HepG2 (cell line): ENCODE measurements around the gene IGF2. TPM values are rescaled to one million over a fixed set of nuclear protein-coding genes. Genes with fewer than 3 reads are reported as not detected.

Source experiments
- ATAC-seq: fragments of 200-7000 bp; cut with Tn5 transposase; 3 replicates; pipeline ENCODE4 v1.9.1; 2020; ENCODE audit warnings: mild to moderate bottlenecking, moderate library complexity
- BruUV-seq: library from RNA; stranded (reverse); fragments of 400-500 nt; replicated peaks from 2 replicates; lab custom pipeline; 2021; lab: Mats Ljungman, UMichigan
- CTCF ChIA-PET: fragments of 300-600 bp; formaldehyde crosslinking; extraction: SDS; loops from one replicate; lab custom pipeline; 2021; ENCODE audit warnings: low total read pairs, inconsistent platforms, low intra/inter-chr PET ratio; lab: Yijun Ruan, JAX
- POLR2A ChIA-PET: fragments of 350-600 bp; sonication (Branson Sonifier 250); formaldehyde crosslinking; loops from one replicate; lab custom pipeline; 2020; ENCODE audit warnings: antibody characterized with exemption, inconsistent platforms; lab: Yijun Ruan, JAX
- DNase-seq: peaks from one replicate; pipeline ENCODE4 v3.0.0-alpha.2; 2015; ENCODE audit warnings: low spot score
- FAIRE-seq: peaks from 3 replicates; lab custom pipeline; 2011; peaks lifted over from hg19 to GRCh38; lab: Jason Lieb, UNC
- H2AFZ ChIP-seq: one replicate; pipeline ENCODE4 v1.6.1; 2011; ENCODE audit warnings: low read length, inconsistent platforms
- H3K27ac ChIP-seq: fragments of 300-600 bp; 3 replicates; pipeline ENCODE4 v1.8.0; 2011; ENCODE audit warnings: mixed run types, mild to moderate bottlenecking, mixed read lengths, low read length, inconsistent platforms; ENCODE audit not compliant: insufficient read depth; ENCODE audit errors: extremely low read length
- H3K27me3 ChIP-seq, 2 experiments: fragments of 200-600 bp in 1 of 2; 2 replicates in 1 of 2; 3 replicates in 1 of 2; pipeline versions ENCODE4 v1.6.0 to v1.8.0; 2011; ENCODE audit warnings: low read length in 2 of 2, mild to moderate bottlenecking in 2 of 2, moderate library complexity in 2 of 2, inconsistent platforms in 1 of 2; ENCODE audit not compliant: insufficient read depth in 2 of 2, control insufficient read depth in 1 of 2
- H3K36me3 ChIP-seq, 2 experiments: fragments of 200-600 bp in 1 of 2; replicated peaks in 1 of 2; 2 replicates in 1 of 2; 3 replicates in 1 of 2; pipeline versions ENCODE4 v1.5.1 to v1.8.0; 2011; ENCODE audit warnings: low read length in 2 of 2, inconsistent platforms in 1 of 2; ENCODE audit not compliant: insufficient read depth in 2 of 2, control insufficient read depth in 1 of 2
- H3K4me1 ChIP-seq: 2 replicates; pipeline ENCODE4 v1.5.1; 2012; ENCODE audit warnings: low read length, inconsistent platforms; ENCODE audit not compliant: insufficient read depth
- H3K4me2 ChIP-seq: 2 replicates; pipeline ENCODE4 v1.6.0; 2011; ENCODE audit warnings: low read depth, low read length, inconsistent platforms
- H3K4me3 ChIP-seq, 3 experiments: fragments of 200-600 bp in 1 of 3; sonication (generic), shearing (Covaris generic) in 1 of 3; replicated peaks in 1 of 3; 2 replicates each; pipeline ENCODE4 v1.5.1; 2011 to 2016; ENCODE audit warnings: low read length in 3 of 3, inconsistent platforms in 2 of 3, low read depth in 2 of 3, mild to moderate bottlenecking in 2 of 3, control low read depth in 1 of 3, mixed read lengths in 1 of 3; ENCODE audit not compliant: insufficient read depth in 1 of 3
- H3K79me2 ChIP-seq: one replicate; pipeline ENCODE4 v1.6.1; 2011; ENCODE audit warnings: low read length, inconsistent platforms; ENCODE audit not compliant: insufficient read depth
- H3K9ac ChIP-seq: 2 replicates; pipeline ENCODE4 v1.6.0; 2011; ENCODE audit warnings: mild to moderate bottlenecking, low read depth, low read length, inconsistent platforms; ENCODE audit not compliant: insufficient read depth
- H3K9me3 ChIP-seq: 2 replicates; pipeline ENCODE4 v1.5.1; 2012; ENCODE audit warnings: mild to moderate bottlenecking, low read length
- H4K20me1 ChIP-seq: 2 replicates; pipeline ENCODE4 v1.6.0; 2011; ENCODE audit warnings: inconsistent platforms, mild to moderate bottlenecking, low read length, moderate library complexity; ENCODE audit not compliant: insufficient read depth
- CENPT ChIP-seq: sonication (generic); formaldehyde crosslinking; IDR thresholded peaks from 2 replicates; pipeline ENCODE4 v1.8.0; 2022; ENCODE audit warnings: low read depth, mild to moderate bottlenecking, moderate library complexity, missing genetic modification reagents
- ESRRA ChIP-seq: sonication (generic); formaldehyde crosslinking; IDR thresholded peaks from 2 replicates; pipeline ENCODE4 v1.5.1; 2020; ENCODE audit warnings: mild to moderate bottlenecking, low read depth, missing genetic modification reagents
- NBN ChIP-seq: fragments of 450-650 bp; conservative IDR thresholded peaks from 2 replicates; pipeline ENCODE4 v1.6.1; 2017
- PBX3 ChIP-seq: sonication (generic); formaldehyde crosslinking; IDR thresholded peaks from 2 replicates; pipeline ENCODE4 v1.8.1; 2023; ENCODE audit warnings: missing genetic modification reagents, inconsistent platforms, borderline replicate concordance
- PHF20 ChIP-seq: sonication (generic); formaldehyde crosslinking; IDR thresholded peaks from 2 replicates; pipeline ENCODE4 v1.5.0; 2020; ENCODE audit warnings: mild to moderate bottlenecking, missing genetic modification reagents
- PLRG1 ChIP-seq: fragments of 450-650 bp; conservative IDR thresholded peaks from 2 replicates; pipeline ENCODE4 v1.6.1; 2016
- POGK ChIP-seq: sonication (generic); formaldehyde crosslinking; conservative IDR thresholded peaks from 2 replicates; pipeline ENCODE4 v1.8.0; 2022; ENCODE audit warnings: mild to moderate bottlenecking, moderate library complexity, missing genetic modification reagents
- RAD51 ChIP-seq: fragments of 450-650 bp; IDR thresholded peaks from 2 replicates; pipeline ENCODE4 v1.6.1; 2016; ENCODE audit warnings: borderline replicate concordance
- RNF219 ChIP-seq: sonication (generic); formaldehyde crosslinking; IDR thresholded peaks from 2 replicates; pipeline ENCODE4 v1.5.0; 2020; ENCODE audit warnings: mild to moderate bottlenecking, missing genetic modification reagents
- SATB2 ChIP-seq: sonication (generic); formaldehyde crosslinking; IDR thresholded peaks from 2 replicates; pipeline ENCODE4 v1.5.0; 2020; ENCODE audit warnings: missing genetic modification reagents
- SNRNP70 ChIP-seq: fragments of 200-400 bp; formaldehyde crosslinking; IDR thresholded peaks from 2 replicates; pipeline ENCODE4 v1.6.1; 2017; ENCODE audit warnings: mild to moderate bottlenecking, low read depth, low read length, moderate library complexity
- ZNF12 ChIP-seq: sonication (generic); formaldehyde crosslinking; IDR thresholded peaks from 2 replicates; pipeline ENCODE4 v1.5.0; 2020; ENCODE audit warnings: missing genetic modification reagents
- ZNF317 ChIP-seq: sonication (generic); formaldehyde crosslinking; IDR thresholded peaks from 2 replicates; pipeline ENCODE4 v1.5.0; 2020; ENCODE audit warnings: mild to moderate bottlenecking, missing genetic modification reagents
- ZNF354B ChIP-seq: sonication (generic); formaldehyde crosslinking; IDR thresholded peaks from 2 replicates; pipeline ENCODE4 v1.8.0; 2022; ENCODE audit warnings: mild to moderate bottlenecking, missing genetic modification reagents
- ZNF556 ChIP-seq: sonication (generic); formaldehyde crosslinking; IDR thresholded peaks from 2 replicates; pipeline ENCODE4 v1.4.0; 2020; ENCODE audit warnings: mild to moderate bottlenecking, missing genetic modification reagents, borderline replicate concordance
- ZNF614 ChIP-seq: IDR thresholded peaks from 2 replicates; pipeline ENCODE4 v1.6.1; 2018; ENCODE audit warnings: missing biosample characterization, missing genetic modification reagents, inconsistent platforms, borderline replicate concordance
- ZNF709 ChIP-seq: sonication (generic); formaldehyde crosslinking; IDR thresholded peaks from 2 replicates; pipeline ENCODE4 v1.5.0; 2020; ENCODE audit warnings: mild to moderate bottlenecking, missing genetic modification reagents
- ZNF740 ChIP-seq: sonication (generic); formaldehyde crosslinking; IDR thresholded peaks from 2 replicates; pipeline ENCODE4 v1.4.0; 2020; ENCODE audit warnings: missing genetic modification reagents
- ZNF75D ChIP-seq: sonication (generic); formaldehyde crosslinking; IDR thresholded peaks from 2 replicates; pipeline ENCODE4 v1.8.1; 2023; ENCODE audit warnings: missing genetic modification reagents, mild to moderate bottlenecking, borderline replicate concordance
- ZNF776 ChIP-seq: sonication (generic); formaldehyde crosslinking; IDR thresholded peaks from 2 replicates; pipeline ENCODE4 v1.4.0; 2020; ENCODE audit warnings: mild to moderate bottlenecking, missing genetic modification reagents
- ZNF878 ChIP-seq: sonication (generic); formaldehyde crosslinking; IDR thresholded peaks from 2 replicates; pipeline ENCODE4 v1.8.1; 2023; ENCODE audit warnings: mild to moderate bottlenecking, missing genetic modification reagents, moderate library complexity
- WGBS: methylation state at CpG from one replicate; pipeline ENCODE4 v1.1.6; 2017; ENCODE audit warnings: low lambda C conversion rate; 5-methylcytosine and 5-hydroxymethylcytosine counted together
- in situ Hi-C: cut with HindIII; loops from 2 replicates; pipeline ENCODE4 v1.10.0; 2017; ENCODE audit warnings: low pct_unique_long_range_greater_than_20kb; ENCODE audit not compliant: extremely low pct_ligation_motif_present
- intact Hi-C: fragments of 100-400 bp; cut with micrococcal nuclease; formaldehyde crosslinking; loops from one replicate; pipeline ENCODE4 v1.10.0; 2022; ENCODE audit not compliant: unreplicated experiment
- polyA plus RNA-seq, 8 experiments: library from polyadenylated mRNA; depleted of rRNA in 3 of 8; stranded (reverse) in 7 of 8; unstranded in 1 of 8; fragments of >200 nt; fragmentation: Illumina TruSeq in 4 of 8; extraction: Trizol in 4 of 8; gene quantifications; 2 replicates each; pipeline versions ENCODE4 v1.2.1 to v1.2.3, GENCODE V29; 2011 to 2016; ENCODE audit warnings: low read depth in 4 of 8, missing spikeins in 1 of 8, mixed read lengths in 1 of 8; ENCODE audit not compliant: insufficient read depth in 1 of 8
- total RNA-seq, 5 experiments: library from RNA; depleted of rRNA; stranded (reverse); fragments of >200 nt; fragmentation: Illumina TruSeq; extraction: Trizol; gene quantifications; 2 replicates each; pipeline ENCODE4 v1.2.3, GENCODE V29; 2016; ENCODE audit warnings: low read depth in 1 of 5

The IGF2 gene
- total and polyA plus RNA-seq, 2 of the 13 experiments (the other 11 are each of a cell fraction or from before 2014, with no cell fraction given): 79.1 to 254 TPM

- FAIRE-seq: peak; percentile 8
- Histone ChIP-seq H3K9ac (no peak overlapping the region), H3K27ac (no peak overlapping the region), H3K79me2 (no peaks in the 10 kb centered on the region), H3K4me1 (no peaks in the 10 kb centered on the region), H2AFZ (no peak overlapping the region), H3K36me3 (no peaks in the 10 kb centered on the region), H3K4me3 (no peak overlapping the region), H3K27me3 (peaks cover 5 to 71% of the 10 kb centered on the region in 2 experiments), H4K20me1 (no peaks in the 10 kb centered on the region), H3K4me2 (no peak overlapping the region), H3K9me3 (no peaks in the 10 kb centered on the region)
- ChIA-PET POLR2A (no interaction called here), CTCF (interaction anchor here (1.1 to 2.3 kb wide), 4 partner anchors 8 to 234 kb away, joined by 3 to 28 read pairs (median 5); no protein-coding TSS in a partner anchor)
- 72% methylated on average over 7 of the region's 7 CpGs for WGBS
- ATAC-seq: no peak
- in situ Hi-C loops: no loop called here
- no peak for DNase-seq
- intact Hi-C loops: no loop called here
- BruUV-seq: no TSS peak
- TF ChIP-seq RNF219 (CRISPR knock-in tag) (no peak), ZNF12 (CRISPR knock-in tag) (no peak), SATB2 (CRISPR knock-in tag) (no peak), ZNF317 (CRISPR knock-in tag) (no peak), RAD51 (0 out of 2 replicates have a peak, but pooled peaks have one; percentile 4), PHF20 (CRISPR knock-in tag) (no peak), ZNF354B (CRISPR knock-in tag) (no peak), SNRNP70 (no peak), PBX3 (CRISPR knock-in tag) (no peak), ZNF709 (CRISPR knock-in tag) (no peak), PLRG1 (0 out of 2 replicates have a peak, but pooled peaks have one; percentile 69), ZNF740 (CRISPR knock-in tag) (no peak), NBN (peak; percentile 54; the same call in 1 of the 2 replicates), ZNF776 (CRISPR knock-in tag) (no peak), ESRRA (CRISPR knock-in tag) (no peak), POGK (CRISPR knock-in tag) (no peak), ZNF614 (CRISPR knock-in tag) (no peak), ZNF878 (CRISPR knock-in tag) (no peak), ZNF556 (no peak), ZNF75D (CRISPR knock-in tag) (no peak), CENPT (CRISPR knock-in tag) (no peak)
These were observed 48.1 kb upstream of the IGF2 start for GRCh38 chr11:2187280-2187707.
